Fibroblast of pulmonary artery (primary cell): ENCODE results near the gene SPATS1.

Source experiments
- DNase-seq: peaks from one replicate; pipeline ENCODE4 v3.0.0-alpha.2; 2010; ENCODE audit warnings: low read depth
- H3K4me3 ChIP-seq: replicated peaks from 2 replicates; pipeline ENCODE4 v1.5.1; 2011; ENCODE audit warnings: low read depth, mild to moderate bottlenecking, control low read depth, low read length, moderate library complexity
- TF ChIP-seq, protein P1 (sequence below): IDR thresholded peaks from 2 replicates; pipeline ENCODE4 v1.5.1; 2011; ENCODE audit warnings: mild to moderate bottlenecking, control low read depth, low read length, inconsistent platforms; ENCODE audit errors: missing control alignments

Gene SPATS1

DNA sequence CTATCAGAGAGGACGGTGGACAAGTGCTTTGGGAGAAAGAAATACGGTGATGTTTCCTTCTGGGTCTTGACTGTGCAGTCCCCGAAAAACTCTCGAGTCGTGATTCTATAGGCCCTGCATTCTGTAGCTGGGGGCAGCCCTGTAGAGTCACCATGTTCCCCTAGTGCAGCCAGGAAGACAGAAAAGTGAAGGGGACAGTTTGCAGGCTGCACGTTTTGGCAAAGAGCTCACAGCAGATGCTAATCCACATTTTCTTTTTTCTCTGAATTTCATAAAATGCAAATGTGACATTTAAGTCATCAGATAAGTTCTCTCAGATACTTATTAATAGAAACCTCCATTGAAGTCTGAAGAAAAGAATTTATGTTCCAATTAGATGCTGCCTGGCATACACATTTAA, 19.5 kb downstream of the SPATS1 start:
- no peak for DNase-seq
- TF ChIP-seq, protein P1, sequence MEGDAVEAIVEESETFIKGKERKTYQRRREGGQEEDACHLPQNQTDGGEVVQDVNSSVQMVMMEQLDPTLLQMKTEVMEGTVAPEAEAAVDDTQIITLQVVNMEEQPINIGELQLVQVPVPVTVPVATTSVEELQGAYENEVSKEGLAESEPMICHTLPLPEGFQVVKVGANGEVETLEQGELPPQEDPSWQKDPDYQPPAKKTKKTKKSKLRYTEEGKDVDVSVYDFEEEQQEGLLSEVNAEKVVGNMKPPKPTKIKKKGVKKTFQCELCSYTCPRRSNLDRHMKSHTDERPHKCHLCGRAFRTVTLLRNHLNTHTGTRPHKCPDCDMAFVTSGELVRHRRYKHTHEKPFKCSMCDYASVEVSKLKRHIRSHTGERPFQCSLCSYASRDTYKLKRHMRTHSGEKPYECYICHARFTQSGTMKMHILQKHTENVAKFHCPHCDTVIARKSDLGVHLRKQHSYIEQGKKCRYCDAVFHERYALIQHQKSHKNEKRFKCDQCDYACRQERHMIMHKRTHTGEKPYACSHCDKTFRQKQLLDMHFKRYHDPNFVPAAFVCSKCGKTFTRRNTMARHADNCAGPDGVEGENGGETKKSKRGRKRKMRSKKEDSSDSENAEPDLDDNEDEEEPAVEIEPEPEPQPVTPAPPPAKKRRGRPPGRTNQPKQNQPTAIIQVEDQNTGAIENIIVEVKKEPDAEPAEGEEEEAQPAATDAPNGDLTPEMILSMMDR: no peak
- no peak overlapping the region for H3K4me3 ChIP-seq

DNA sequence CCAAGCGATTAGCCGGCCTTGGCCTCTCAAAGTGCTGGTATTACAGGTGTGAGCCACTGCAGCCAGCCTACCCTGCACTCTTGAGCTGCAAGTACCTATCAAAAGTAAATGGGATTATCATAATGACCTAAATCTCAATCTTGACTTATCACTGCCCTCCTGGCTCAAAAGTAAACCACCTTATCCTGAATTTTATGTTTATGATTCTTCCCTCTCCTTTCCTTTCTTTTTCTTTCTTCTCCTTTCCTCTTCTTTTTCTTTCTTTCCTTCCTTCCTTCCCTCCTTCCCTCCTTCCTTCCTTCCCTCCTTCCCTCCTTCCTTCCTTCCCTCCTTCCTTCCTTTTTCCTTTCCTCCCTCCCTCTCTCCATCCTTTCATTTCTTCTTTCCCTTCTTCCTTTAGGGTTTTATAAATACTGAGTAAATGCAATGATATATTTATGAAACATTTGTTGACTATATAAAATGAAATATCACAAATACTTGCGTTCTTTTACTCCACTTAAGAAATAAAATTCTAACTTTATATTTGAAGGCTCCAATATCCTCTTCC, 21.0 kb downstream of the SPATS1 start:
- no peak overlapping the region for H3K4me3 ChIP-seq
- no peak for DNase-seq
- TF ChIP-seq, protein P1: no peak

DNA sequence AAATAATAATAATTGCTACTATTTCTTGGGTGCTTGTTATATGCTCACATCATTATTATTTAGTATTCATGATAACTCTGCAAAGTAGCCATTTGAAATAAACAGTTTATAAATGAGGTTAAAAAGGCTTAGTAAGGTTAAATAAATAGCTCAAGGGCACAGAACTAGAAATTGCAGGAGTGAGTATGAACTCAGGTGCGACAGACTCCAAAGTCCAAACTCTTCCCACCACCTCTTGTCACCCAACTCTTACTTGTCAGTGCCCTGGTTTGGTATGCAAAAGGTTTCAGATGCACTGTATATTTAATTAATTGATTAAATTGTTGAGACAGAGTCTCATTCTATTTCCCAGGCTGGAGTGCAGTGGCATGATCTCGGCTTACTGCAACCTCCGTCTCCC, 24.3 kb downstream of the SPATS1 start:
- no peak for DNase-seq
- TF ChIP-seq, protein P1: no peak

DNA sequence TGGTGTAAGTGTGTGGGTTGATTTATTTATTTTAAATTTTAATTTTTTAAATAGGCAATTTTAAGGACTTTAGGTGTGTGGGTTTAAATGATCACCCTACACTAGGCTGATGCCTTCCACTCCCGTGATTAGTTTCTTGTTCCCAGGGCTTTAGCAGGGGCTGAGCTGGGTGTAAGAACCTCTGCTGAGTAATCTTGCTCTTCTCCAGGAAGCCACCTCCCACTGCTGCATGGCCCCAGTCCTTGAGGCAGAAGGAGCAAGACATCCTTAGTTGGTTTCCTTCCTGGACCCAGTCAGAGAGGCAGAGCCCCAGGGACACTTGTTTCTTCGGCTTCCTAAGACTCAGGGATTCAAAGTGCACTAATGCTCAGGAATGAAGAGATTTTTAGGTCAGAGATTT, 25.2 kb downstream of the SPATS1 start:
- TF ChIP-seq, protein P1: no peak
- peak; percentile 7 for DNase-seq
- no peak overlapping the region for H3K4me3 ChIP-seq

More for the DNA sequence above, 24.3 kb downstream of the SPATS1 start:
- H3K4me3 ChIP-seq: no peak overlapping the region

DNA sequence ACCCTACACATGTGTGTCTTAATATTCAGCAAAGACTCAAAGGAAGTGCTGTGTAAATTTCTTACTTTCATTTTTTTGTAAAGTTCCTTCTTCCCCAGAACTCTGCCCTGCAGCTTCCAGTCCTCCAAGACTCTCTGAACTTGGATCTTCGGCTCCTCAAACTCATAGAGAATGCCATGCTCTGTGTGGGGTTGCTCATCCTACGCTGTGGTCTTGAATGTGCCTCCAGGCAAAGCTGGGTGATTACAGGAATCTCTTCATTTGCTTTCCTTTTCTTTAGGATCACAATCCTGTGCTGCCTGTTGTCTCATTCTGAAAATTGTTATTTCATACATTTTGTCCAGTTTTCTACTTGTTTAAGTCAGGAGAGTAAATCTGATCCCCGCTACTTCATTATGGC, 30.6 kb downstream of the SPATS1 start:
- DNase-seq: no peak
- no peak overlapping the region for H3K4me3 ChIP-seq
- TF ChIP-seq, protein P1: no peak

DNA sequence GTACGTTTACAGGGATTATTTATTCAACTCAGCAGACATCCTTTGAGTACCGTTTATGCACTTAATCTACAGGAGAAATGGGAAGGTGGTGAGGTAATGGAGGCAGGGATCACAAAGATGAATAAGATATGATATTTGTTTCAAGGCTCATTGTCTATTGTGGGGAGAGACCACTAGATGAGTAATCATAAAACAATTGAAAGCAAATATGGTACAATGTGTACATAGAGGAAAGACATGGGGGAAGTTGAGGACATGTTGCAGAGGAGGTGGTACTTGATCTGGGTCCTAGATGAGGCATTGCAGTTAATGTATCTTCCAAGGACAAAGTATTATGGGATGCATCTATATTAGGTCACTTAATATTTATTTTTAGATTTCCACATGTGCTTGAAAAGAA, 31.3 kb downstream of the SPATS1 start:
- peak; percentile 17 for DNase-seq
- no peak overlapping the region for H3K4me3 ChIP-seq
- TF ChIP-seq, protein P1: no peak

DNA sequence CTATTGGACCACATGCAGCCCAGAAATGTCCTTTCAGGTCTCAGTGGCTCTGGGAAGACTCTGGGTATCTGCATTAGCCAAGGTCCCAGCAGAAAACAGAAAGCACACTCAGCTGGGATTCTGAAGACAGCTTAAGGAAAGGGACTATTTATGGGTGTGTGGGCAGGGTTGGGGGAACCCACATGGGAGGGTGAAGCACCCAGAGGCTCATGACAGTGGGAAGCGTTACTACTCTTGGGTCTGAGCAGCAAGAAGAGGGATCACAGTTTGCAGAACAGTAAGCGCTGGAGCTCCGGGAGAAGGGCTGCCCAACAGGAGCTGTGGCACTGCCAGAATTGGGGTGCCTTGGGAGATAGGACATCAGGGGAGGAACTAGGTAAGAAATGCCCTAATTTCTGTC, 32.6 kb downstream of the SPATS1 start:
- TF ChIP-seq, protein P1: no peak
- no peak for DNase-seq
- no peak overlapping the region for H3K4me3 ChIP-seq
